HL-60 (cell line): ENCODE results near the gene FIG4.
A peak's percentile ranks its signal among the peaks of the same experiment; 100 is the strongest.
"Not testable (repeated sequence)": the region's sequence is repeated elsewhere in the genome, so short reads cannot be mapped to it uniquely, and the experiment has no call there.

Source experiments
- DNase-seq, 2 experiments: peaks; one replicate each; pipeline ENCODE4 v3.0.0-alpha.2; 2010 to 2020; ENCODE audit warnings: low read depth in 1 of 2, low spot score in 1 of 2
- H3K27ac ChIP-seq: fragments of 250-450 bp; sonication (Bioruptor Pico); replicated peaks from 2 replicates; pipeline ENCODE4 v1.5.1; 2020; ENCODE audit warnings: mild to moderate bottlenecking, moderate library complexity
- H3K27me3 ChIP-seq: fragments of 250-450 bp; sonication (Bioruptor Pico); 2 replicates; pipeline ENCODE4 v1.5.1; 2021; ENCODE audit warnings: mild to moderate bottlenecking, moderate library complexity; ENCODE audit not compliant: insufficient read depth, poor library complexity, severe bottlenecking
- H3K4me3 ChIP-seq: replicated peaks from 2 replicates; pipeline ENCODE4 v1.5.1; 2011; ENCODE audit warnings: mild to moderate bottlenecking, control low read depth, low read length; ENCODE audit not compliant: insufficient read depth
- GABPA ChIP-seq: IDR thresholded peaks from 2 replicates; pipeline ENCODE4 v1.6.1; 2012; ENCODE audit warnings: low read depth
- POLR2AphosphoS5 ChIP-seq: IDR thresholded peaks from 2 replicates; pipeline ENCODE4 v1.6.1; 2012; ENCODE audit warnings: low read depth
- SPI1 ChIP-seq: IDR thresholded peaks from 2 replicates; pipeline ENCODE4 v1.6.1; 2012; ENCODE audit warnings: low read depth, mild to moderate bottlenecking, borderline replicate concordance
- TF ChIP-seq, protein P1 (sequence below): IDR thresholded peaks from one replicate; pipeline ENCODE4 v1.5.1; 2011; ENCODE audit warnings: low read length, control low read depth, inconsistent platforms; ENCODE audit not compliant: insufficient read depth
- TF ChIP-seq, protein P2 (sequence below): IDR thresholded peaks from 2 replicates; pipeline ENCODE4 v1.6.1; 2012; ENCODE audit warnings: low read depth; ENCODE audit not compliant: insufficient replicate concordance

FIG4 gene

DNA sequence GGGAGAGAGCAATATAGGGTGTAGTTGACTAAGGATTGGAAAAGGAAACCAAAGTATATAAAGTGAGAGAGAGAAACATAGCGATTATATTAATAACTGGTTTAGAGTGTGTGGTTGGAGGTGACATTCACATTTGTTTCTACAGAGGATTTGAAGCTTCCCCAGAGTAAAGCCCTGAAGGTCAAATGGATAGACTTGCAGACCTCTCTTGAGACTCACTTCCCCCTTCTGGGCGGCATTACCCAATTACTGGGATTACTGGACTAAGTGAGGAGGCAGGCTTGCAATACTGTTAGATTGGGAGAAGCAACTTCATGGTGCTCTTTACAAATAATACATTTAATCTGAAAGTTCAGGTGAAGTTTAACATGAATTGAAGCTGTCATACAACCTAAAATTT is 10.7 kb downstream of the FIG4 start:
- TF ChIP-seq SPI1 (peak; percentile 89), POLR2AphosphoS5 (no peak), GABPA (no peak)
- TF ChIP-seq, protein P1, sequence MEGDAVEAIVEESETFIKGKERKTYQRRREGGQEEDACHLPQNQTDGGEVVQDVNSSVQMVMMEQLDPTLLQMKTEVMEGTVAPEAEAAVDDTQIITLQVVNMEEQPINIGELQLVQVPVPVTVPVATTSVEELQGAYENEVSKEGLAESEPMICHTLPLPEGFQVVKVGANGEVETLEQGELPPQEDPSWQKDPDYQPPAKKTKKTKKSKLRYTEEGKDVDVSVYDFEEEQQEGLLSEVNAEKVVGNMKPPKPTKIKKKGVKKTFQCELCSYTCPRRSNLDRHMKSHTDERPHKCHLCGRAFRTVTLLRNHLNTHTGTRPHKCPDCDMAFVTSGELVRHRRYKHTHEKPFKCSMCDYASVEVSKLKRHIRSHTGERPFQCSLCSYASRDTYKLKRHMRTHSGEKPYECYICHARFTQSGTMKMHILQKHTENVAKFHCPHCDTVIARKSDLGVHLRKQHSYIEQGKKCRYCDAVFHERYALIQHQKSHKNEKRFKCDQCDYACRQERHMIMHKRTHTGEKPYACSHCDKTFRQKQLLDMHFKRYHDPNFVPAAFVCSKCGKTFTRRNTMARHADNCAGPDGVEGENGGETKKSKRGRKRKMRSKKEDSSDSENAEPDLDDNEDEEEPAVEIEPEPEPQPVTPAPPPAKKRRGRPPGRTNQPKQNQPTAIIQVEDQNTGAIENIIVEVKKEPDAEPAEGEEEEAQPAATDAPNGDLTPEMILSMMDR, result no peak
- TF ChIP-seq, protein P2, sequence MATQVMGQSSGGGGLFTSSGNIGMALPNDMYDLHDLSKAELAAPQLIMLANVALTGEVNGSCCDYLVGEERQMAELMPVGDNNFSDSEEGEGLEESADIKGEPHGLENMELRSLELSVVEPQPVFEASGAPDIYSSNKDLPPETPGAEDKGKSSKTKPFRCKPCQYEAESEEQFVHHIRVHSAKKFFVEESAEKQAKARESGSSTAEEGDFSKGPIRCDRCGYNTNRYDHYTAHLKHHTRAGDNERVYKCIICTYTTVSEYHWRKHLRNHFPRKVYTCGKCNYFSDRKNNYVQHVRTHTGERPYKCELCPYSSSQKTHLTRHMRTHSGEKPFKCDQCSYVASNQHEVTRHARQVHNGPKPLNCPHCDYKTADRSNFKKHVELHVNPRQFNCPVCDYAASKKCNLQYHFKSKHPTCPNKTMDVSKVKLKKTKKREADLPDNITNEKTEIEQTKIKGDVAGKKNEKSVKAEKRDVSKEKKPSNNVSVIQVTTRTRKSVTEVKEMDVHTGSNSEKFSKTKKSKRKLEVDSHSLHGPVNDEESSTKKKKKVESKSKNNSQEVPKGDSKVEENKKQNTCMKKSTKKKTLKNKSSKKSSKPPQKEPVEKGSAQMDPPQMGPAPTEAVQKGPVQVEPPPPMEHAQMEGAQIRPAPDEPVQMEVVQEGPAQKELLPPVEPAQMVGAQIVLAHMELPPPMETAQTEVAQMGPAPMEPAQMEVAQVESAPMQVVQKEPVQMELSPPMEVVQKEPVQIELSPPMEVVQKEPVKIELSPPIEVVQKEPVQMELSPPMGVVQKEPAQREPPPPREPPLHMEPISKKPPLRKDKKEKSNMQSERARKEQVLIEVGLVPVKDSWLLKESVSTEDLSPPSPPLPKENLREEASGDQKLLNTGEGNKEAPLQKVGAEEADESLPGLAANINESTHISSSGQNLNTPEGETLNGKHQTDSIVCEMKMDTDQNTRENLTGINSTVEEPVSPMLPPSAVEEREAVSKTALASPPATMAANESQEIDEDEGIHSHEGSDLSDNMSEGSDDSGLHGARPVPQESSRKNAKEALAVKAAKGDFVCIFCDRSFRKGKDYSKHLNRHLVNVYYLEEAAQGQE, result no peak
- DNase-seq, result peak; percentile 77 to 81

DNA sequence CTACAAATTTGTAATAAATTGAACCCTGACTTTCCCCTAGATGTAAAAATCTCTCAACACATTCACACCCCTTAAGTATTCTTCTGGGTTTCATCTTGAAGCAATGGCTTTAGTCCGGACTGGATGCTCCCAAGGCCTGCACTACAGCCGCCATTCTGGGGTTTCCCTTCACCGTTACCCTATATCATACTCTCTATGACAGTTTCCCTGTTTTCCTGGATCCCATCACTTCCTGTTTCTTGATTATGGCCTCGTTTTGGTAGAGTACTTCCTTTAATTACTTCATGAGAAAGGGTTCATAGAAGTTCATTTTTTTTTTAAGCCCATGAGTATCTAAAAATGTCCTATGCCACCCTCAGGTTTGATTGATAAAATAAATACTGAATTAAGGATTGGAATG is 11.7 kb downstream of the FIG4 start:
- Histone ChIP-seq H3K4me3 (no peak overlapping the region), H3K27me3 (no peaks in the 10 kb centered on the region), H3K27ac (peak overlapping the region; percentile 49)
- peak in 1 of 2 experiments; percentile 30 for DNase-seq
- TF ChIP-seq SPI1 (peak; percentile 96), GABPA (0 out of 2 replicates have a peak, but pooled peaks have one; percentile 7), POLR2AphosphoS5 (no peak)

More for the DNA sequence above, 10.7 kb downstream of the FIG4 start:
- H3K27ac ChIP-seq, result peak overlapping the region; percentile 49
- H3K27me3 ChIP-seq, result no peaks in the 10 kb centered on the region
- no peak overlapping the region for H3K4me3 ChIP-seq

DNA sequence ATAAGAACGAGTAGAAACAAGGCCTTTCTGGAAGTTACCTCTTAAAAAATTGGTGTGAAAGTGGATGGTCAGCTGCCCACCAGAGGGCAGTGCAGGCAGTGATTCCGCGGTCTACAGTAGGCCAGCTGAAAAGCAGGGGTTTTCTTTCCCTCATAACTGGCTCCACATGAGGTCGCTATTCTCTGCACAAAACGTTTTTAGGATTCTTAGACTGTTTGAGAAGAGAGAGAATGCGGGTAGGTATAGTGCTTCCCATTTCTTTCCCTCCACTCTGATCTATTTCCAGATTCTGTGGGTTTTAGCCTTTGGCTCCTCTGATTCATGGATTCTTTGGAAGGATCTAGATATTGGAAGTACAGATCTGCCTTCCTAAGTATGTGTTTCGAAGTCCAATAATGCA is 14.2 kb downstream of the FIG4 start:
- Histone ChIP-seq H3K27ac (no peak overlapping the region), H3K4me3 (no peak overlapping the region), H3K27me3 (no peaks in the 10 kb centered on the region)
- no peak for TF ChIP-seq SPI1
- TF ChIP-seq, protein P1, result peak; percentile 96
- TF ChIP-seq, protein P2, result no peak
- DNase-seq, result peak; percentile 58 to 84

DNA sequence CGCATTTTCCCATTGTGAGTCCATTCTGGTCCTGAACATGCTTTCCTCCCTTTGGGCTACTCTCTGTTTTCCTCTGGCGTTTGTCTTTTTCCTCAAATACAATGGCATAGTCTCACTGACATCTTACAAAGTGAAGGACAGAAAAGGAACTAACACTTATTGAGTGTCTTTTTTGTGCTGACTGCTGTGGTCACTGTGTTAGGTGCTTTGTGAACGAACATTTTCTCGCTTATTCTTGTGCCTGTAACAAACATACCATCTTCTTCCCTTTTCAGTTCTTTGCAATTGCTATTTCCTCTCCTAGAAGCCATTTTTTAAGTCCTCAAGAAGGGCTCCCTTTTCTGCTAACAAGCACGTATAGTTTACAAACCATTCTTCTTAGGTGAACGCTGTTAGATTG is 15.4 kb downstream of the FIG4 start:
- TF ChIP-seq GABPA, result no peak
- TF ChIP-seq SPI1, result no peak
- TF ChIP-seq, protein P2, result no peak

DNA sequence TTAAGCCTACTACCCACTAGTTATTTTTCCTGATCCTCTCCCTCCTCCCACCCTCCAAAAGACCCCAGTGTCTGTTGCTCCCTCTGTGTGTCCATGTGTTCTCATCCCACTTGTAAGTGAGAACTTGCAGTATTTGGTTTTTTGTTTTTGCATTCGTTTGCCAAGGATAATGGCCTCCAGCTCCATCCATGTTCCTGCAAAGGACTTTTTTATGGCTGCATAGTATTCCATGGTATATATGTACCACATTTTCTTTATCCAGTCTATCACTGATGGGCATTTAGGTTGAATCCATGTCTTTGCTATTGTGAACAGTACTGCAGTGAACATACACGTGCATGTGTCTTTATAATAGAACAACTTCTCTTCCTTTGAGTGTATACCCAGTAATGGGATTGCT is 17.0 kb downstream of the FIG4 start:
- not testable (repeated sequence) for H3K27me3 ChIP-seq

More for the DNA sequence above, 15.4 kb downstream of the FIG4 start:
- Histone ChIP-seq H3K27me3 (no peaks in the 10 kb centered on the region), H3K27ac (no peak overlapping the region), H3K4me3 (no peak overlapping the region)
- no peak for DNase-seq

More for the DNA sequence above, 17.0 kb downstream of the FIG4 start:
- H3K4me3 ChIP-seq, DNase-seq, H3K27ac ChIP-seq: not testable (repeated sequence)
